CD8-positive, alpha-beta memory T cell (primary cell): ENCODE measurements around the gene ATP23. TPM values are rescaled to one million over a fixed set of nuclear protein-coding genes. Genes with fewer than 3 reads are reported as not detected.

ENCODE experiments used
- CTCF ChIA-PET: fragments of 350-600 bp; sonication (Branson Sonifier 250); formaldehyde crosslinking; loops from one replicate; lab custom pipeline; 2021; ENCODE audit warnings: antibody characterized with exemption; lab: Charles Lee
- POLR2A ChIA-PET: fragments of 350-600 bp; sonication (Branson Sonifier 250); formaldehyde crosslinking; loops from one replicate; lab custom pipeline; 2021; ENCODE audit warnings: antibody characterized with exemption; lab: Charles Lee
- DNase-seq, 5 donors: peaks; one replicate each; pipeline versions ENCODE4 v3.0.0 to v3.0.0-alpha.2; 2020 to 2022; ENCODE audit warnings: mixed read lengths in 1 of 5
- H3K27ac ChIP-seq: one replicate; pipeline ENCODE4 v1.7.0; 2013; ENCODE audit warnings: low read depth, mild to moderate bottlenecking, low read length, moderate library complexity
- H3K27me3 ChIP-seq: 2 replicates; pipeline ENCODE4 v1.7.0; 2013; ENCODE audit warnings: low read length, mild to moderate bottlenecking; ENCODE audit not compliant: insufficient read depth, poor library complexity, severe bottlenecking
- H3K36me3 ChIP-seq: 2 replicates; pipeline ENCODE4 v1.7.0; 2013; ENCODE audit warnings: mild to moderate bottlenecking, low read length, moderate library complexity; ENCODE audit not compliant: insufficient read depth
- H3K4me1 ChIP-seq: 2 replicates; pipeline ENCODE4 v1.7.0; 2013; ENCODE audit warnings: mild to moderate bottlenecking, low read length, moderate library complexity; ENCODE audit not compliant: insufficient read depth
- H3K4me3 ChIP-seq: 2 replicates; pipeline ENCODE4 v1.7.0; 2013; ENCODE audit warnings: mild to moderate bottlenecking, low read length
- H3K9me3 ChIP-seq: 2 replicates; pipeline ENCODE4 v1.7.0; 2013; ENCODE audit warnings: mild to moderate bottlenecking, low read length
- H3K27ac Mint-ChIP-seq, 8 donors: one replicate each; pipeline ENCODE4 v1.8.0; 2020 to 2021; ENCODE audit warnings: mixed read lengths in 8 of 8, mild to moderate bottlenecking in 6 of 8, inconsistent platforms in 3 of 8, moderate library complexity in 3 of 8
- H3K27me3 Mint-ChIP-seq, 2 donors: one replicate each; pipeline ENCODE4 v1.8.0; 2020 to 2021; ENCODE audit warnings: mixed read lengths in 2 of 2, mild to moderate bottlenecking in 1 of 2, moderate library complexity in 1 of 2
- H3K36me3 Mint-ChIP-seq, 3 donors: one replicate each; pipeline ENCODE4 v1.8.0; 2020 to 2021; ENCODE audit warnings: mixed read lengths in 3 of 3, inconsistent platforms in 1 of 3, mild to moderate bottlenecking in 1 of 3
- H3K4me1 Mint-ChIP-seq, 3 donors: one replicate each; pipeline ENCODE4 v1.8.0; 2020 to 2021; ENCODE audit warnings: mixed read lengths in 3 of 3, inconsistent platforms in 1 of 3, mild to moderate bottlenecking in 1 of 3
- H3K4me3 Mint-ChIP-seq, 7 donors: one replicate each; pipeline ENCODE4 v1.8.0; 2020 to 2021; ENCODE audit warnings: mixed read lengths in 7 of 7, mild to moderate bottlenecking in 6 of 7, moderate library complexity in 4 of 7, inconsistent platforms in 2 of 7
- H3K9me3 Mint-ChIP-seq, 5 donors: one replicate each; pipeline ENCODE4 v1.8.0; 2020 to 2022; ENCODE audit warnings: mixed read lengths in 5 of 5, mild to moderate bottlenecking in 3 of 5, moderate library complexity in 2 of 5, inconsistent platforms in 1 of 5
- polyA plus RNA-seq: library from polyadenylated mRNA; unstranded; fragments of 300-500 nt; fragmentation: Illumina TruSeq; gene quantifications from one replicate; pipeline ENCODE4 v1.2.3, GENCODE V29; 2021
- total RNA-seq, 2 experiments: library from RNA; stranded (reverse); gene quantifications; one replicate each; pipeline ENCODE4 v1.2.3, GENCODE V29; 2021

ATP23 gene
- total and polyA plus RNA-seq, 3 experiments from 2014 or later, result 10.1 to 22.0 (median 11.8) TPM

DNA sequence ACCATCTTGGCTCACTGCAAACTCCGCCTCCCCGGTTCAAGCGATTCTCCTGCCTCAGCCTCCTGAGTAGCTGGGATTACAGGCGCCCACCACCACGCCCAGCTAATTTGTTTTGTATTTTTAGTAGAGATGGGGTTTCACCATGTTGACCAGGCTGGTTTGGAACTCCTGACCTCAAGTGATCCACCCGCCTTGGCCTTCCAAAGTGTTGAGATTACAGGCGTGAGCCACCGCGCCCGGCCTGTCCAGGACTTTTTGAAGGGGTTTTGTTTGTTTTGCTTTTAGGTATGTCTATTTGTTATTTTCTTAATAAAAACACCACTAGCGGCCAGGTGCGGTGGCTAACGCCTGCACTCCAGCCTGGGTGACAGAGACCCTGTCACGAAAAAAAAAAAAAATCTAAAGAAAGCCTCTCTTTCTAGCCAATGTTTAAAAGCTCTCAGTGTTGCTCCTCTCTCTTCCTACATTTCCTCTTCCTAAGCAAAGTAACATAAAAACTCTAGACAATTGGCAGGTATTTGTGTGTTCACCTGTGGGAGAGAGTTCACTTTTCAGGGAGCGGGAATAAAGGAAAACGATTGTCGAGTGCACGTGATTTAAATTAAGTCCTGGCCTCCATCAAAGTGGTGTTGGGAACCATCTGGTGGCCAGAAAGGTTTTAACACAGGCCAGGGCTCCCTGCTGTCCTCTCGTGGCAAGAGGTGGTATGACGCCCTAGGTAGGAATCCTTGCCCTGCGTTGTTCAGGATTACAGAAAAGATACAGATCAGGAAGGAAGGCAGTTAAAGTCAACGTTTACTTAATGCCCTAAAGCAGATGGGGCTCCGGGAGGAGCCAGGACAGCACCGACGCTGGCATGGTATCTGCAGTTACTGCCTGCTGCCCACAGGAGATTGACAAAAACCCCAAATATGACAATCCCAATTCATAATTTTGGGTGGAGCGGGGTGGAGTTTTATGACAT, 36.2 kb upstream of the ATP23 start:
- H3K36me3 ChIP-seq, result no peaks in the 10 kb centered on the region
- no peaks in the 10 kb centered on the region for H3K36me3 Mint-ChIP-seq
- H3K4me3 ChIP-seq, result no peak overlapping the region
- ChIA-PET CTCF (interaction anchor here (0.7 to 7.6 kb wide), 30 partner anchors 8 to 405 kb away, joined by 3 to 78 read pairs (median 4); partner anchors contain the start of genes ATP23, AVIL, MARCHF9 and TSFM), POLR2A (no interaction called here)
- H3K9me3 Mint-ChIP-seq, result no peaks in the 10 kb centered on the region
- peaks cover 5 to 11% (median 10%) of the 10 kb centered on the region in 3 donors for H3K4me1 Mint-ChIP-seq
- no peak overlapping the region for H3K27ac ChIP-seq
- peak; percentile 71 to 86 (median 74) for DNase-seq
- peaks cover 9% of the 10 kb centered on the region for H3K4me1 ChIP-seq
- H3K27ac Mint-ChIP-seq, result peak overlapping the region in 6 of 8 donors; percentile 1 to 86 (median 26)
- no peaks in the 10 kb centered on the region for H3K27me3 ChIP-seq
- H3K27me3 Mint-ChIP-seq, result peaks cover 19 to 35% of the 10 kb centered on the region in 2 donors
- H3K4me3 Mint-ChIP-seq, result peak overlapping the region in 2 of 7 donors; percentile 61 to 71
- no peaks in the 10 kb centered on the region for H3K9me3 ChIP-seq

DNA sequence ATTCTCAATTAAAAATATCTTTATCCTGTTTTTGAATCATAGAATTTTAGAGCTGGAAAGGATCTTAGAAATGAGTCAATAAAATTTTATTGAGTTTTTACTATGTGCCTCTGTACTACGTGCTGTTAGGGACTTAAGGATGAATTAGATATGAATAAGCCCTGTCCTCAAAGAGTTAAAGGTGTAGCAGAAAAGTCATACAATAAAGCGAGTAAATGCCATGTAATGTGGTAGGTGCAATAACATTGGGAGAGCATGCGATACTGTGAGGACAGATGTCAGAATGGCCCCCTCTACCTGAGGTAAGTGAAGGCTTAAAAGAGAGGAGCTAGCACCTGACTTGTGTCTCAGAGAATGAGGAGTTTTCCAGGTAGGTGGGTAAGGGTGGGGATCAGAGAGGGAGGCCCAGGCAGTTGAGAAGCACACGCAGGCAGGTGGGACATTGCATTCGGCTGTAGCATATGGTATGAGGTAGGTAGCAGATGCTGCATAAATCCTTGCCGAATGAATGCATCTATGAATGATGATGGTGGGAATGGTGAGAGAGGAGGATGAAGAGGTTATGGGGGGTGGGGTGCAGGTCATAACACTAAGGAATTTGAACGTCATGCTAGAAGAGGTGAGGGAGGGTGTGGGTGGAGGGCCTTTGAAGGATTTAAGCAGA, 35.4 kb upstream of the ATP23 start:
- no peaks in the 10 kb centered on the region for H3K9me3 ChIP-seq
- Mint-ChIP-seq H3K9me3 (no peaks in the 10 kb centered on the region), H3K4me1 (peaks cover 5 to 11% (median 10%) of the 10 kb centered on the region in 3 donors), H3K4me3 (no peak overlapping the region), H3K27ac (no peak overlapping the region), H3K27me3 (peaks cover 19 to 35% of the 10 kb centered on the region in 2 donors), H3K36me3 (no peaks in the 10 kb centered on the region)
- no peaks in the 10 kb centered on the region for H3K36me3 ChIP-seq
- H3K4me3 ChIP-seq, result no peak overlapping the region
- POLR2A ChIA-PET, result no interaction called here
- no peak overlapping the region for H3K27ac ChIP-seq
- no peaks in the 10 kb centered on the region for H3K27me3 ChIP-seq
- no peak for DNase-seq
- CTCF ChIA-PET, result interaction anchor here (0.7 to 7.6 kb wide), 17 partner anchors 9 to 150 kb away, joined by 3 to 78 read pairs (median 8); partner anchors contain the start of genes AVIL, MARCHF9 and TSFM
- peaks cover 7% of the 10 kb centered on the region for H3K4me1 ChIP-seq

DNA sequence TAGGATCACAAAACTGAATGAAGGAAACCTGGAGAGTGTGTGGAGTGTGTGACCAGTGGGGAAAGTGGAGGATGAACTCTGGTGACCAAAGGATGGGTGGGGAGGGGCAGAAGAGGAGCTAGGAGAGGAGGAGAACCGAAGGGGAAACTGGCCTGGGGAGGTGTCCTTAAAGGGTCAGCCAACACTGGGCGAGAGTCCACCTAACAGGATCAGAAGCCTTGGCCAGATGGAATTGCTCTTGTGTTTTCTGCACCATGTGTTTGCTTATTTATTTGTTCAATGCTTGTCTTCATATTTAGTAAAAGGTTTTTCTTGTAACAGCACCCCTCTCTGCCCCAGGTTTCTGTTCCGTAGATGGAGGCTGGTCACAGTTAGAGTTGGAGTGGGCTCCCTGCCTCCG, 34.5 kb upstream of the ATP23 start:
- CTCF ChIA-PET, result interaction anchor here (0.8 to 7.6 kb wide), 6 partner anchors 13 to 151 kb away, joined by 3 to 78 read pairs (median 18); partner anchors contain the start of gene MARCHF9
- Mint-ChIP-seq H3K36me3 (no peaks in the 10 kb centered on the region), H3K27me3 (peaks cover 22 to 35% of the 10 kb centered on the region in 2 donors), H3K27ac (no peak overlapping the region), H3K4me1 (peaks cover 5 to 6% (median 6%) of the 10 kb centered on the region in 3 donors), H3K9me3 (no peaks in the 10 kb centered on the region), H3K4me3 (no peak overlapping the region)
- no peak overlapping the region for H3K4me3 ChIP-seq
- POLR2A ChIA-PET, result no interaction called here
- H3K4me1 ChIP-seq, result peaks cover 7% of the 10 kb centered on the region
- no peaks in the 10 kb centered on the region for H3K9me3 ChIP-seq
- DNase-seq, result no peak
- H3K36me3 ChIP-seq, result no peaks in the 10 kb centered on the region
- no peaks in the 10 kb centered on the region for H3K27me3 ChIP-seq
- no peak overlapping the region for H3K27ac ChIP-seq

- Mint-ChIP-seq H3K9me3 (no peaks in the 10 kb centered on the region), H3K27me3 (peaks cover 22 to 35% of the 10 kb centered on the region in 2 donors), H3K4me3 (no peak overlapping the region), H3K4me1 (peaks cover 5 to 6% (median 6%) of the 10 kb centered on the region in 3 donors), H3K36me3 (no peaks in the 10 kb centered on the region), H3K27ac (no peak overlapping the region)
- no peaks in the 10 kb centered on the region for H3K36me3 ChIP-seq
- no peaks in the 10 kb centered on the region for H3K9me3 ChIP-seq
- peaks cover 7% of the 10 kb centered on the region for H3K4me1 ChIP-seq
- CTCF ChIA-PET, result interaction anchor here (0.8 to 7.6 kb wide), 6 partner anchors 13 to 152 kb away, joined by 3 to 78 read pairs (median 18); partner anchors contain the start of gene MARCHF9
- no peak for DNase-seq
- H3K27ac ChIP-seq, result no peak overlapping the region
- H3K4me3 ChIP-seq, result no peak overlapping the region
- POLR2A ChIA-PET, result no interaction called here
- no peaks in the 10 kb centered on the region for H3K27me3 ChIP-seq
Measured at GRCh38 chr12:57907281-57907680, 34.1 kb upstream of the ATP23 start.

DNA sequence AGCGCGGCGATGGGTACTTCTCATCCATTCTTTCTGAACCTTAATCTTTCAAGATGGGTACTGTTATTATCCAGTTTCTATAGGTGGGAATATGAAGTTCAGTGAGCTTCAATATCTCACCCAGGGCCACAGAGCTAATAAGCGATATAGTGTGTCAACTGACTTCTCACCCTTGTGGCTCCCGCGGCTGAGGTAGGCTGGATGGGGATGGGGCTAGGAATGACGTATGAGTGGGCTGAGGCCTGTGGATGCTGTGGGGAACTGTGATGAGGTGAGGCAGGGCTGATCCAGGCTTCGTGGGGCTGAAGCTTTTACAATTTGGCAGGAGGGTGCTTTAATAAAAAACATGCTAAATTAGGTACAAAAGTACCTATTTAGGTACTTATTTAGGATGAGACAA, 32.9 kb upstream of the ATP23 start:
- Histone ChIP-seq H3K4me1 (peaks cover 7% of the 10 kb centered on the region), H3K9me3 (no peaks in the 10 kb centered on the region), H3K27ac (no peak overlapping the region), H3K27me3 (no peaks in the 10 kb centered on the region), H3K36me3 (no peaks in the 10 kb centered on the region), H3K4me3 (no peak overlapping the region)
- POLR2A ChIA-PET, result no interaction called here
- no peak for DNase-seq
- Mint-ChIP-seq H3K4me1 (peaks cover 5 to 6% (median 6%) of the 10 kb centered on the region in 3 donors), H3K36me3 (no peaks in the 10 kb centered on the region), H3K9me3 (no peaks in the 10 kb centered on the region), H3K27ac (no peak overlapping the region), H3K4me3 (no peak overlapping the region), H3K27me3 (peaks cover 22 to 35% of the 10 kb centered on the region in 2 donors)
- CTCF ChIA-PET, result interaction anchor here (1.0 kb wide), 1 partner anchor 62 kb away, joined by 3 read pairs; the partner anchor contains the start of gene CTDSP2

DNA sequence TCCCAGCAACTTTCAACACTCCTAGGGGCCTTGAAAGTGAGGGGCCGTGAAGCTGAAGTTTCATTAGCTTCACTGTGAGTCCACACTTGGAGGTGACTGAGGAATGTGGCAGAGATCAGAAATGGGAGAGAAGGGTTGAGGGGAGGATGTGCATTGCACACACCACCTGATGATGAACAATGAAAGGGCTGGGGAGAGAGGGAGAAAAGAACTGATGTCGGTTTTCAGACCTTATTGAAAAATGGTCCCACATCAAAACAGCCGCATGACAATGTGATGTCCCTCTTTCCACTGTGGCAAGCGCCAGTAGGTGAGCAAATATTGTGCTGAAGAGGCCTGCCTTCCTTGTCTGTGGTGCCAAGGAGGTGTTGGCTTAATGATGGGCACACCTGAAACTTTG, 32.3 kb upstream of the ATP23 start:
- POLR2A ChIA-PET, result no interaction called here
- Histone ChIP-seq H3K4me3 (no peak overlapping the region), H3K27ac (no peak overlapping the region), H3K36me3 (no peaks in the 10 kb centered on the region), H3K9me3 (no peaks in the 10 kb centered on the region), H3K27me3 (no peaks in the 10 kb centered on the region), H3K4me1 (peaks cover 7% of the 10 kb centered on the region)
- no peak for DNase-seq
- Mint-ChIP-seq H3K9me3 (no peaks in the 10 kb centered on the region), H3K27me3 (peaks cover 22 to 35% of the 10 kb centered on the region in 2 donors), H3K4me3 (no peak overlapping the region), H3K36me3 (no peaks in the 10 kb centered on the region), H3K4me1 (peaks cover 5 to 6% (median 6%) of the 10 kb centered on the region in 3 donors), H3K27ac (peak overlapping the region in 1 of 8 donors; percentile 56)
- CTCF ChIA-PET, result no interaction called here

- no peaks in the 10 kb centered on the region for H3K27me3 ChIP-seq
- no peak overlapping the region for H3K27ac ChIP-seq
- no peak for DNase-seq
- peaks cover 7% of the 10 kb centered on the region for H3K4me1 ChIP-seq
- no peaks in the 10 kb centered on the region for H3K9me3 Mint-ChIP-seq
- no peaks in the 10 kb centered on the region for H3K36me3 ChIP-seq
- no peak overlapping the region for H3K4me3 Mint-ChIP-seq
- ChIA-PET POLR2A (no interaction called here), CTCF (no interaction called here)
- no peak overlapping the region for H3K4me3 ChIP-seq
- H3K27ac Mint-ChIP-seq, result no peak overlapping the region
- peaks cover 22 to 38% of the 10 kb centered on the region in 2 donors for H3K27me3 Mint-ChIP-seq
- H3K4me1 Mint-ChIP-seq, result peaks cover 5 to 6% (median 6%) of the 10 kb centered on the region in 3 donors
- H3K36me3 Mint-ChIP-seq, result no peaks in the 10 kb centered on the region
- no peaks in the 10 kb centered on the region for H3K9me3 ChIP-seq
Measured at GRCh38 chr12:57909611-57910010, 31.8 kb upstream of the ATP23 start.
